HUES48 (cell line): ENCODE data around the gene AVEN.
A peak's percentile ranks its signal among the peaks of the same experiment; 100 is the strongest.

Experiments
- H3K27ac ChIP-seq: one replicate; pipeline ENCODE4 v1.7.0; 2013; ENCODE audit warnings: low read depth, low read length, inconsistent platforms
- H3K27me3 ChIP-seq: 2 replicates; pipeline ENCODE4 v1.6.1; 2013; ENCODE audit warnings: mild to moderate bottlenecking, low read length; ENCODE audit not compliant: control insufficient read depth, insufficient read depth
- H3K36me3 ChIP-seq: 2 replicates; pipeline ENCODE4 v1.6.1; 2013; ENCODE audit warnings: low read length; ENCODE audit not compliant: control insufficient read depth, insufficient read depth
- H3K4me1 ChIP-seq: 2 replicates; pipeline ENCODE4 v1.6.1; 2013; ENCODE audit warnings: mild to moderate bottlenecking, low read length; ENCODE audit not compliant: control insufficient read depth, insufficient read depth
- H3K4me3 ChIP-seq: 2 replicates; pipeline ENCODE4 v1.5.1; 2013; ENCODE audit warnings: mild to moderate bottlenecking, low read depth, low read length
- H3K9ac ChIP-seq: 2 replicates; pipeline ENCODE4 v1.6.1; 2013; ENCODE audit warnings: mild to moderate bottlenecking, low read depth, low read length, moderate library complexity
- H3K9me3 ChIP-seq: 2 replicates; pipeline ENCODE4 v1.6.1; 2013; ENCODE audit warnings: low read length; ENCODE audit not compliant: control insufficient read depth, insufficient read depth

The AVEN gene

DNA sequence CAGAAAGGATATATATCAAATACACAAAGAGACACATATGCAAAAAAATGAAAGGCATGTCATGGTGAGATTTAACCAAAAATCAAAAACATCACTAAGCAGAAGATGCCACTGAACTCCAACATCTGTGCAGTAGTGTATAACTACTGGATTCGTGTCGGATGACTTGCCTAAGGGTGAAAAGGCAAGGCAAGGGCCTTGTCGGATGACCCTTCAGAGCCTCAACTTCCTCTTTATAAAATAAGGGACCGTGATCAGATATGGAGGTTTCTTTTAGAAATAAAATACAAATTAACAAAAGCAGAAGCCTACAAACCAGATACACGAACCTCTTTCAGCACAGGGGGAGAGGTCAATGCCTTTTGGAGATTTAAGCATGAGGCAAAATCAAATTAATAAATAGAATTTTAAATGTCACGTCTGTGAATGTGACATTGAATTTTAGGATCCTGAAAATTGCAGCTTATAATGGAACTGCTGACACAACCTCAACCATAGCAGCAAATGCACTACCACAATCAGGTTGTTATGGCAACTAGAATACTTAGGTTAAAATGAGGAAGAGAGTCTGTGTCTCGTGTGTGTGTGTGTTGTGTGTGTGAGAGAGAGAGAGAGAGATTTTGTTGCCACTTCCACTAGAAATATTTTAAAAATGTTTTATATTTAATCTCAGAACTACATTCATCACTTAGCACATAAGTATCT is 79.0 kb downstream of the AVEN start:
- Histone ChIP-seq H3K4me1 (no peaks in the 10 kb centered on the region), H3K9me3 (no peaks in the 10 kb centered on the region), H3K36me3 (no peaks in the 10 kb centered on the region), H3K9ac (no peak overlapping the region), H3K4me3 (no peak overlapping the region), H3K27ac (no peak overlapping the region), H3K27me3 (no peaks in the 10 kb centered on the region)

DNA sequence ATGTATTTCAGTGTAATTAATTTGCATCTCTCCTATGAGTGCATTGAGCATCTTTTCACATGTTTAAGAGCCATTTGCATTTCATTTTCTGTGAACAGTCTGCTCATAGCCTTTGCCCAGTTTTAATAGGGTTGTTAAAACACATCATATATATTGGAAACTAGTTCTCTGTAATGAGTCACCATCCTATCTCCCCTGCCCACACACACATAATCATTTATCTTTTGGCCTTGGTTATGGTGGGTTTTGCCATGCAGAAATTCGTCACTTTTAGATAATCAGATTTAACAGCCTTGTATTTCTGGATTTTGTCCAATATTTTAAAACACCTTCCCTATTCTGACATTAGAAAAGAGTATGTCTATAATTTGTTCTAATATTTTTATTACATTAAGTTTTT is 82.6 kb downstream of the AVEN start:
- Histone ChIP-seq H3K4me3 (no peak overlapping the region), H3K27ac (no peak overlapping the region), H3K9ac (no peak overlapping the region), H3K36me3 (no peaks in the 10 kb centered on the region), H3K4me1 (no peaks in the 10 kb centered on the region), H3K9me3 (no peaks in the 10 kb centered on the region), H3K27me3 (no peaks in the 10 kb centered on the region)

DNA sequence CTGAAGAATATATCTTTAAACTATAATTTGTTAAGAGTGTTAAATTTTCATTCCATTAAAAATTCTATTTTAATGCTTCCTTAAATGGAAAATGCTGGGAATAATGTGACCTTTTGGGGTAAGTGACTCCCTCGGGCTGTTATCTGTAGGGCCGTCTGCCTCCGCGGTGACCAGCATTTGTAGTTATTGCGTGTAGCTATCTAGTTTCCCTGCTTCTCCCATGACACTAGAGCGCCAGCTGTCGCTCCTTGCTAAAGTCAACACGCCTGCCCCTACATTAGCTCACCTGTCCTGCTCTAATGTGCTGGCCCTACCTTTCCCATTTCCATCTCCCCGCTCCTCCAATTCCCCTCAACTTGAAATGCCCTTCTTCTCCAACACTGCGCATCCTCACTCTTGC is 83.1 kb downstream of the AVEN start:
- H3K36me3 ChIP-seq = no peaks in the 10 kb centered on the region
- H3K4me1 ChIP-seq = no peaks in the 10 kb centered on the region
- no peaks in the 10 kb centered on the region for H3K9me3 ChIP-seq
- no peaks in the 10 kb centered on the region for H3K27me3 ChIP-seq
- H3K9ac ChIP-seq = no peak overlapping the region
- no peak overlapping the region for H3K4me3 ChIP-seq
- H3K27ac ChIP-seq = no peak overlapping the region

DNA sequence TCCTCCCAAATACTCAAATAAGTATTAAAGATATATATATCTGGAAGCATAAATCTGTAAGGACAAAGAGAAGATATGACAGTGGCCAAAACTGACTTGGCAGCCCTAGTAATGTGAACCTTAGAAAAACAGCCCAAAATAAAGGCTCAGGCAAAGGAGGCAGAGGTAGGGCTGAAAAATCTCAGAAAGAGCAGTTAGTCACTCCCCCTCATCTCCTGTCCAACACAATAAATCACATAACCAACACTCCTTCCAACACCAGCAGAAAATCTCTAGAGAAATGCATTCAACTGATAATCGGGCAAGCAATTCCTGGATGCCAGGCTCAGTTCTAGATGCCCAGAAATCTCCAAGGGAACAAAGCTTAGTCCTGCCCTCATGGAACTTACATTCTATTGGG is 92.9 kb downstream of the AVEN start:
- H3K4me3 ChIP-seq = no peak overlapping the region
- no peak overlapping the region for H3K9ac ChIP-seq
- no peaks in the 10 kb centered on the region for H3K27me3 ChIP-seq
- H3K27ac ChIP-seq = no peak overlapping the region
- no peaks in the 10 kb centered on the region for H3K4me1 ChIP-seq
- no peaks in the 10 kb centered on the region for H3K9me3 ChIP-seq
- no peaks in the 10 kb centered on the region for H3K36me3 ChIP-seq

DNA sequence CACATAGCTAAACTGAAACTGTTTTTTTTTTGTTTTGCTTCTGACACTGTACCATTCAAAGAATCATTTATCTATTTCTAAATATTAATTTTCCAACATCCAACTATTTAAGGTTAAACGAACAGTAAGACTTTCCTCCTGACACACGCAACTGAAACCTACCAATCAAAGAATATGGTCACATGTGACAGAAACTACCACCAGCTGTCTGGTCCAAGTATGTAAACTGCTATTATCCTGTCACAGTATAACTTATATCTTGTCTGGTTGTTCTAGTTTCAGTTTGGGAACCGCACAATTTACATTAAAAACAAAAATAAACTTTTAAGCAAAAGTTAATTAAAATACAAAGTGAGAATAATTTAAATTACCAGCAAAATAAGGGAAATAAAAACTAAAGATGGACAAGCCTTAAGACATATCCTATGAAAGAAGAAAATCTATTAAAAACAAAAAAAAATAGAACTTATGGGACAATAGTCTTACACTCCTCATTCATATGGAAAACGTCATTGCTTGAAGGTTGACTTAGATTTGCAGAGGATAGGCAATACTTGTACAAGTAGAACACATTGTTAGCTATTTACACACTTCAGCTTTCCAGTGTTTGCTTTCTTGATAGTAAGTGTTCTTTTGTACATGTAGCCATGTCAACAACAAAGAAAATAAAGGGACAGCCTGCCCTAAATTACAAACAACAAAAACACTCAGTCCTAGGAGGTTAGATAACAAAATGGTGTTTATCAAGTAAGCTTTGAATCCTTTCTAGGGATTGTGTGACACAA is 97.5 kb downstream of the AVEN start:
- no peaks in the 10 kb centered on the region for H3K4me1 ChIP-seq
- no peaks in the 10 kb centered on the region for H3K9me3 ChIP-seq
- no peaks in the 10 kb centered on the region for H3K36me3 ChIP-seq
- H3K4me3 ChIP-seq = no peak overlapping the region
- no peak overlapping the region for H3K27ac ChIP-seq
- H3K27me3 ChIP-seq = no peaks in the 10 kb centered on the region
- H3K9ac ChIP-seq = no peak overlapping the region

DNA sequence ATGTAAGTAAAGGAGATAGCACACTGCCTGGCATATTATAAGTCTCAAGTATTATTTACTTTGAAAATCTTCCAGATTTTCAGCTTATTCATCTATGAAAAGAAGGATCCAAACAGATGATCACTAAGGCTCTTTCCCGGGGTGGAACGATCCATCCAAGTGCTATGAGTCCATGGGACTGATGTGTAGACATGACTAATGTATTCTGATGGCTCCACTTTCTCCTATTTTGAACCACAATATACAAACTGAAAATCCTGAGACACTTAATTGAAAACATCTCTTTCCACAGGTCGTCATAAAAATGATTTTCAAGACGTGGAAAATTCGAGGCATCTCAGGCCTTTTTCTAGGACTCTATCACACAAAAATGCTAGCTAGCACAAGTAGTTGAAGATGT is 104.1 kb downstream of the AVEN start:
- H3K27ac ChIP-seq = no peak overlapping the region
- H3K4me1 ChIP-seq = no peaks in the 10 kb centered on the region

DNA sequence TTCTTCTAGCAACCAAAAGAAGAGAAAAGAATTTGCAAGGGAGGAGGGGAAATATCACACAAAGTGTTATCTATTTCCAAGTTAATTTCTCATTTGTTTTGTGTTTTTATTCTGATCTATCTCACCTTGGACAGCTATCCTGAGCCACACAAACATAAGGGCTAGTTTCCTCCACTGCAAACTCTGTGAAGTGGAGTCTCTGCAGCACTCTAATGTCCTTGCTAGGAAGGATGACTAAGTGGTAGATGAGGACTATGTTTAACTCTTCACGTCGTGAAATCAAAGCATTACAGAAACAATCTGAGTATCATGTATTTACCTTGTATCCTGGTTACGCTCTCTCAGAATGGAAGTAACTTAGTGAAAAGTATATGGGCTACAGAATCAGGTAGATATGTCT is 104.6 kb downstream of the AVEN start:
- Histone ChIP-seq H3K27ac (no peak overlapping the region), H3K4me1 (no peaks in the 10 kb centered on the region), H3K9ac (no peak overlapping the region), H3K27me3 (no peaks in the 10 kb centered on the region), H3K9me3 (no peaks in the 10 kb centered on the region), H3K4me3 (no peak overlapping the region), H3K36me3 (no peaks in the 10 kb centered on the region)

More for the DNA sequence above, 104.1 kb downstream of the AVEN start:
- Histone ChIP-seq H3K27me3 (no peaks in the 10 kb centered on the region), H3K4me3 (no peak overlapping the region), H3K9me3 (no peaks in the 10 kb centered on the region), H3K36me3 (no peaks in the 10 kb centered on the region), H3K9ac (no peak overlapping the region)

DNA sequence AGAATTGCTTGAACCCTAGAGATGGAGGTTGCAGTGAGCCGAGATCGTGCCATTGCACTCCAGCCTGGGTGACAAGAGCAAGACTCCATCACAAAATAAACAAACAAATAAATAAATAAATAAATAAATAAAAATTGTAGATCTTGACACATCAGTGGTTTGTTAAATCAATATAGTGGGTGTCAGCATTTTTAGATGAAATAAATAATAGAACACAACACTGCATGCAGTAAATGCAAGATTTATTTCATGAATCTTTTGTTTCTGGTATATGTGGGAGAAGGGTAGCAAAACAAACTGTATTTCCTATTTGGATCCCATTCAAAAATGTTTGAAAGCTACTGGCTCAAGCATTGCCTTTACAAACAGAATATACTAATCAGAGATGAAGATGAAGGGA is 106.3 kb downstream of the AVEN start:
- Histone ChIP-seq H3K27me3 (no peaks in the 10 kb centered on the region), H3K36me3 (no peaks in the 10 kb centered on the region), H3K4me3 (no peak overlapping the region), H3K9ac (no peak overlapping the region), H3K4me1 (no peaks in the 10 kb centered on the region), H3K9me3 (no peaks in the 10 kb centered on the region), H3K27ac (no peak overlapping the region)

DNA sequence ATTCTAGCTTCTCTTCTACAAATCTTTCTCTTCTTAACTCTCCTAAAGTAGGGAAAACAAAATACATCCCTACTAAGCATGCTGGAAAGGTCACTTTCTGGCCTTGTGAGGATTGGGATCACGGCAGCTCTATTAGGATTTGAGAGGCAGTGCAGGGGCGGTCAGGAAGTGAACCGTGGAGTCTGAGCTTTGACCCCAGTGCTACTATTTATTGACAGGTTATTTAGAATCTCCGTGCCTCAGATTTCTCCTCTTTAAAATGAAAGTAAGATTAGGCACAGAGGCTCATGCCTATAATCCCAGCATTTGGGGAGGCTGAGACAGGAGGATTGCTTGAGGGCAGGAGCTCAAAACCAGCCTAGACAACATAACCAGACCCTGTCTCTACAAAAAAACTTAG is 112.7 kb downstream of the AVEN start:
- no peak overlapping the region for H3K9ac ChIP-seq
- no peaks in the 10 kb centered on the region for H3K36me3 ChIP-seq
- no peak overlapping the region for H3K27ac ChIP-seq
- H3K27me3 ChIP-seq = no peaks in the 10 kb centered on the region
- no peak overlapping the region for H3K4me3 ChIP-seq
- no peaks in the 10 kb centered on the region for H3K9me3 ChIP-seq
- no peaks in the 10 kb centered on the region for H3K4me1 ChIP-seq

DNA sequence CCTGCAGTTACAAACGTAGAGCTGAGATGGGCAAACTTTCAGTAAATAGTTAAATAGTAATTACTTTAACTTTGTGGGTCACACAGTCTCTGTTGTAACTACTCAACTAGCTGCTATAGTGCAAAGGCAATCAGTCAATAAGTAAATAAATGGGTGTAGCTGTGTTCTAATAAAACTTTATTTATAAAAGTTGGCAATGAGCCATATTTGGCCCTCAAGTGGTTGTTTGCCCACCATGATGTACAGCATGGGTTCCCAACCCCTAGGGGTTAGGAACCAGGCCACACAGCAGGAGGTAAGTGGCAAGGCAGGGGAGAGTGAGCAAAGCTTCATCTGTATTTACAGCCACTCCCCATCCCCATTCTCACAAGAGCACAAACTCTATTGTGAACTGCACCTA is 115.6 kb downstream of the AVEN start:
- Histone ChIP-seq H3K36me3 (no peaks in the 10 kb centered on the region), H3K27me3 (no peaks in the 10 kb centered on the region), H3K9ac (no peak overlapping the region), H3K9me3 (no peaks in the 10 kb centered on the region), H3K4me3 (no peak overlapping the region), H3K4me1 (no peaks in the 10 kb centered on the region), H3K27ac (no peak overlapping the region)

DNA sequence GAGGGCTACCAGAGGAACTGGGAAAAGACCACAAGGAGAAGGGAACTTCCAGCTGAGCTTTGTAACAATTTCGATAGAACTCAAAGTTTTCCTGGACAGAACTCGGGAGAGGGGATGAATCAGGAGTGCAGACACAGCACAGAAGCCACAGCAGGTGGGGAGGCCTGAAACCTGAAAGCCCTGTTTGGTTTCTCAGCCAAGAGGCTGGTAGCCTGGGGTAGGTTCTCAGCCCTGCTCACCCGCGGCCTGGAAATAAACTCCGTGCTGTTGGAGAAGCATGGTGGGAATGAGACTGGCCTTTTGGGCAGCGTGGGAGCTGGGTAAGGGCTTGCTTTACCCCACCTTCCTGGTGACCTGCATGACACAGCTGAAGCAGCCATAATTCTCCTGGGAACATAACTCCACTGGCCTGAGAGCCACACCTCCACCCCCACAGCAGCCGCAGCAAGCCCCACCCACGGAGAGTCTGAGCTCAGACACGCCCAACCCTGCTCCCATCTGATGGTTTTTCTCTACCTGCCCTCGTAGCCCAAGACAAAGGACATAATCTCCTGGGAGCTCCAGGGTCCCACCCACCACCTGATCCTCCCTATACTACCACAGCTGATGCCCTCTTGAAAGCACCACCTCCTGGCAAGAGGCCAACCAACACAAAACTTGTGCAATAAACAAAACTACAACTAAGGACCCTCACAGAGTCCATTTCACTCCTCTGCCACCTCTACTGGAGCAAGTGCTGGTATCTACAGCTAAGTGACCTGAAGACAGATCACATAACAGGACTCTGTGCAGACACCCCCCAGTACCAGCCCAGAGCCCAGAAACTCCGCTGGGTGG is 123.2 kb downstream of the AVEN start:
- H3K27ac ChIP-seq = peak overlapping the region; percentile 58
- no peak overlapping the region for H3K4me3 ChIP-seq

More for the DNA sequence above, 123.2 kb downstream of the AVEN start:
- Histone ChIP-seq H3K27me3 (no peaks in the 10 kb centered on the region), H3K9ac (no peak overlapping the region), H3K9me3 (no peaks in the 10 kb centered on the region), H3K4me1 (peaks cover 6% of the 10 kb centered on the region; the same call in 1 of the 2 replicates), H3K36me3 (no peaks in the 10 kb centered on the region)
